HepG2 (cell line): ENCODE results near the gene CRADD. TPM values are rescaled to one million over a fixed set of nuclear protein-coding genes. Genes with fewer than 3 reads are reported as not detected.

ENCODE experiments used
- ATF7 ChIP-seq, 2 experiments: fragments of 450-650 bp in 1 of 2; sonication (generic) in 1 of 2; formaldehyde crosslinking in 1 of 2; IDR thresholded peaks; 2 replicates each; pipeline versions ENCODE4 v1.4.0 to v1.6.1; 2016 to 2020; ENCODE audit warnings: antibody characterized with exemption in 1 of 2, mild to moderate bottlenecking in 1 of 2, missing genetic modification reagents in 1 of 2
- CEBPB ChIP-seq: IDR thresholded peaks from 2 replicates; pipeline ENCODE4 v1.6.1; 2011; ENCODE audit warnings: low read depth, low read length, improper control_type of control experiment, borderline replicate concordance
- CEBPG ChIP-seq: IDR thresholded peaks from 2 replicates; pipeline ENCODE4 v1.6.1; 2016
- FOSL1 ChIP-seq: sonication (generic); formaldehyde crosslinking; IDR thresholded peaks from 2 replicates; pipeline ENCODE4 v1.9.0; 2021; ENCODE audit warnings: missing genetic modification reagents, borderline replicate concordance
- FOSL2 ChIP-seq: sonication (generic); formaldehyde crosslinking; IDR thresholded peaks from 2 replicates; pipeline ENCODE4 v1.4.0; 2020; ENCODE audit warnings: missing genetic modification reagents
- FOXK2 ChIP-seq: fragments of 450-650 bp; IDR thresholded peaks from 2 replicates; pipeline ENCODE4 v1.6.1; 2016
- POGZ ChIP-seq: sonication (generic); formaldehyde crosslinking; IDR thresholded peaks from 2 replicates; pipeline ENCODE4 v1.4.0; 2020; ENCODE audit warnings: mild to moderate bottlenecking, missing genetic modification reagents
- SMAD1 ChIP-seq: sonication (generic); formaldehyde crosslinking; IDR thresholded peaks from 2 replicates; pipeline ENCODE4 v1.4.0; 2020; ENCODE audit warnings: missing genetic modification reagents, low read depth, mild to moderate bottlenecking, borderline replicate concordance
- YEATS2 ChIP-seq: sonication (generic); formaldehyde crosslinking; IDR thresholded peaks from 2 replicates; pipeline ENCODE4 v1.4.0; 2020; ENCODE audit warnings: missing genetic modification reagents, borderline replicate concordance
- ZFP62 ChIP-seq: sonication (generic); formaldehyde crosslinking; IDR thresholded peaks from 2 replicates; pipeline ENCODE4 v1.4.0; 2020; ENCODE audit warnings: missing genetic modification reagents
- ZFYVE20 ChIP-seq: sonication (generic); formaldehyde crosslinking; IDR thresholded peaks from 2 replicates; pipeline ENCODE4 v1.8.0; 2023; ENCODE audit warnings: low read depth, mild to moderate bottlenecking, moderate library complexity, missing genetic modification reagents, borderline replicate concordance
- ZNF12 ChIP-seq: sonication (generic); formaldehyde crosslinking; IDR thresholded peaks from 2 replicates; pipeline ENCODE4 v1.5.0; 2020; ENCODE audit warnings: missing genetic modification reagents
- ZNF3 ChIP-seq: IDR thresholded peaks from 2 replicates; pipeline ENCODE4 v1.7.0; 2017; ENCODE audit warnings: inconsistent platforms
- ZNF547 ChIP-seq: sonication (generic); formaldehyde crosslinking; IDR thresholded peaks from 2 replicates; pipeline ENCODE4 v1.5.1; 2020; ENCODE audit warnings: mild to moderate bottlenecking, missing genetic modification reagents
- ZNF589 ChIP-seq: sonication (generic); formaldehyde crosslinking; conservative IDR thresholded peaks from 2 replicates; pipeline ENCODE4 v1.8.0; 2022; ENCODE audit warnings: mild to moderate bottlenecking, moderate library complexity, missing genetic modification reagents
- ZSCAN20 ChIP-seq: sonication (generic); formaldehyde crosslinking; IDR thresholded peaks from 2 replicates; pipeline ENCODE4 v1.4.0; 2020; ENCODE audit warnings: missing genetic modification reagents, mild to moderate bottlenecking, borderline replicate concordance
- ZSCAN22 ChIP-seq: sonication (generic); formaldehyde crosslinking; IDR thresholded peaks from 2 replicates; pipeline ENCODE4 v1.4.0; 2020; ENCODE audit warnings: mild to moderate bottlenecking, missing genetic modification reagents
- polyA plus RNA-seq, 8 experiments: library from polyadenylated mRNA; depleted of rRNA in 3 of 8; stranded (reverse) in 7 of 8; unstranded in 1 of 8; fragments of >200 nt; fragmentation: Illumina TruSeq in 4 of 8; extraction: Trizol in 4 of 8; gene quantifications; 2 replicates each; pipeline versions ENCODE4 v1.2.1 to v1.2.3, GENCODE V29; 2011 to 2016; ENCODE audit warnings: low read depth in 4 of 8, missing spikeins in 1 of 8, mixed read lengths in 1 of 8; ENCODE audit not compliant: insufficient read depth in 1 of 8
- total RNA-seq, 5 experiments: library from RNA; depleted of rRNA; stranded (reverse); fragments of >200 nt; fragmentation: Illumina TruSeq; extraction: Trizol; gene quantifications; 2 replicates each; pipeline ENCODE4 v1.2.3, GENCODE V29; 2016; ENCODE audit warnings: low read depth in 1 of 5
- TF ChIP-seq, protein P1 (sequence below), 2 experiments: fragments of 450-650 bp in 1 of 2; sonication (generic) in 1 of 2; formaldehyde crosslinking; IDR thresholded peaks; 2 replicates each; pipeline versions ENCODE4 v1.5.0 to v1.8.0; 2020 to 2022; ENCODE audit warnings: mild to moderate bottlenecking in 1 of 2, missing genetic modification reagents in 1 of 2
- TF ChIP-seq, protein P2 (sequence below): IDR thresholded peaks from 2 replicates; pipeline ENCODE4 v1.4.0; 2020; ENCODE audit warnings: mild to moderate bottlenecking, missing genetic modification reagents
- TF ChIP-seq, protein P3 (sequence below): IDR thresholded peaks from 2 replicates; pipeline ENCODE4 v1.6.1; 2016; ENCODE audit warnings: missing compliant biosample characterization, missing genetic modification reagents, borderline replicate concordance

Gene CRADD
- total and polyA plus RNA-seq, 2 of the 13 experiments (the other 11 are each of a cell fraction or from before 2014, with no cell fraction given) = 12.4 to 18.8 TPM

DNA sequence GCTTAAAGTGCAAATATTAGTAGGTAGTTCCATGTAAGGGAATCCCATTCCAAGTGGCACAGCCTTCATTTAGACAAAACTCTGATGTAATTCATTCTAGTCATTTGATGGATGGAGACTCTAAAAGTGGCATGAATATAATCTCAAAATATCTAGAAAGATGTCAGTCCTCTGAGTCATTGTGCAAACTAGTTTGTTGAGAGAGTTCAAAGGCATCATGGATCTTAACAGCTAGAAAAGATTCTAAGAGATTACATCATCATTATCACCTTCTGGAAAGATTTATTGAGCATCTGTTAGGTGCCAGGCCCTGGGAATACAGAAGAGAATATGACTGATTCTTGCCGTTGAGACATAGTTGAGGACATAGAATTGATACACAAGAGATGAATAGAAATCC is 30.7 kb downstream of the CRADD start (continued):
- TF ChIP-seq POGZ (CRISPR knock-in tag) (no peak), ZNF547 (CRISPR knock-in tag) (no peak), FOSL2 (CRISPR knock-in tag) (peak; percentile 40; the same call in 1 of the 2 replicates), CEBPB (0 out of 2 replicates have a peak, but pooled peaks have one; percentile 23), ZNF3 (no peak), ZNF12 (no peak), ZSCAN22 (CRISPR knock-in tag) (no peak), ZSCAN20 (CRISPR knock-in tag) (no peak), ATF7 (IDR thresholded peaks at IDR 0.05) (peak; percentile 87), ATF7 (CRISPR knock-in tag; IDR thresholded peaks at IDR 0.05) (no peak), CEBPG (CRISPR knock-in tag) (0 out of 2 replicates have a peak, but pooled peaks have one; percentile 11), YEATS2 (CRISPR knock-in tag) (no peak), ZNF589 (CRISPR knock-in tag) (no peak), ZFP62 (CRISPR knock-in tag) (no peak), FOSL1 (CRISPR knock-in tag) (peak; percentile 35; the same call in 1 of the 2 replicates), SMAD1 (no peak), FOXK2 (no peak), ZFYVE20 (no peak)
- TF ChIP-seq, protein P1, sequence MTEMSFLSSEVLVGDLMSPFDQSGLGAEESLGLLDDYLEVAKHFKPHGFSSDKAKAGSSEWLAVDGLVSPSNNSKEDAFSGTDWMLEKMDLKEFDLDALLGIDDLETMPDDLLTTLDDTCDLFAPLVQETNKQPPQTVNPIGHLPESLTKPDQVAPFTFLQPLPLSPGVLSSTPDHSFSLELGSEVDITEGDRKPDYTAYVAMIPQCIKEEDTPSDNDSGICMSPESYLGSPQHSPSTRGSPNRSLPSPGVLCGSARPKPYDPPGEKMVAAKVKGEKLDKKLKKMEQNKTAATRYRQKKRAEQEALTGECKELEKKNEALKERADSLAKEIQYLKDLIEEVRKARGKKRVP (CRISPR knock-in tag; IDR thresholded peaks at IDR 0.05) = peak in 1 of 2 experiments; percentile 58; a peak in 1 of 4 replicates
- TF ChIP-seq, protein P2, sequence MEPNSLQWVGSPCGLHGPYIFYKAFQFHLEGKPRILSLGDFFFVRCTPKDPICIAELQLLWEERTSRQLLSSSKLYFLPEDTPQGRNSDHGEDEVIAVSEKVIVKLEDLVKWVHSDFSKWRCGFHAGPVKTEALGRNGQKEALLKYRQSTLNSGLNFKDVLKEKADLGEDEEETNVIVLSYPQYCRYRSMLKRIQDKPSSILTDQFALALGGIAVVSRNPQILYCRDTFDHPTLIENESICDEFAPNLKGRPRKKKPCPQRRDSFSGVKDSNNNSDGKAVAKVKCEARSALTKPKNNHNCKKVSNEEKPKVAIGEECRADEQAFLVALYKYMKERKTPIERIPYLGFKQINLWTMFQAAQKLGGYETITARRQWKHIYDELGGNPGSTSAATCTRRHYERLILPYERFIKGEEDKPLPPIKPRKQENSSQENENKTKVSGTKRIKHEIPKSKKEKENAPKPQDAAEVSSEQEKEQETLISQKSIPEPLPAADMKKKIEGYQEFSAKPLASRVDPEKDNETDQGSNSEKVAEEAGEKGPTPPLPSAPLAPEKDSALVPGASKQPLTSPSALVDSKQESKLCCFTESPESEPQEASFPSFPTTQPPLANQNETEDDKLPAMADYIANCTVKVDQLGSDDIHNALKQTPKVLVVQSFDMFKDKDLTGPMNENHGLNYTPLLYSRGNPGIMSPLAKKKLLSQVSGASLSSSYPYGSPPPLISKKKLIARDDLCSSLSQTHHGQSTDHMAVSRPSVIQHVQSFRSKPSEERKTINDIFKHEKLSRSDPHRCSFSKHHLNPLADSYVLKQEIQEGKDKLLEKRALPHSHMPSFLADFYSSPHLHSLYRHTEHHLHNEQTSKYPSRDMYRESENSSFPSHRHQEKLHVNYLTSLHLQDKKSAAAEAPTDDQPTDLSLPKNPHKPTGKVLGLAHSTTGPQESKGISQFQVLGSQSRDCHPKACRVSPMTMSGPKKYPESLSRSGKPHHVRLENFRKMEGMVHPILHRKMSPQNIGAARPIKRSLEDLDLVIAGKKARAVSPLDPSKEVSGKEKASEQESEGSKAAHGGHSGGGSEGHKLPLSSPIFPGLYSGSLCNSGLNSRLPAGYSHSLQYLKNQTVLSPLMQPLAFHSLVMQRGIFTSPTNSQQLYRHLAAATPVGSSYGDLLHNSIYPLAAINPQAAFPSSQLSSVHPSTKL (CRISPR knock-in tag) = 0 out of 2 replicates have a peak, but pooled peaks have one; percentile 20
- TF ChIP-seq, protein P3, sequence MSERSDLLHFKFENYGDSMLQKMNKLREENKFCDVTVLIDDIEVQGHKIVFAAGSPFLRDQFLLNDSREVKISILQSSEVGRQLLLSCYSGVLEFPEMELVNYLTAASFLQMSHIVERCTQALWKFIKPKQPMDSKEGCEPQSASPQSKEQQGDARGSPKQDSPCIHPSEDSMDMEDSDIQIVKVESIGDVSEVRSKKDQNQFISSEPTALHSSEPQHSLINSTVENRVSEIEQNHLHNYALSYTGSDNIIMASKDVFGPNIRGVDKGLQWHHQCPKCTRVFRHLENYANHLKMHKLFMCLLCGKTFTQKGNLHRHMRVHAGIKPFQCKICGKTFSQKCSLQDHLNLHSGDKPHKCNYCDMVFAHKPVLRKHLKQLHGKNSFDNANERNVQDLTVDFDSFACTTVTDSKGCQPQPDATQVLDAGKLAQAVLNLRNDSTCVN (CRISPR knock-in tag) = peak; percentile 82; the same call in 1 of the 2 replicates
- TF ChIP-seq, all 625 proteins: peak for 9
